ENCODE measurements around the gene EIF2B2. TPM values are rescaled to one million over a fixed set of nuclear protein-coding genes. Genes with fewer than 3 reads are reported as not detected.

EIF2B2 gene
- total and polyA plus RNA-seq, 2 of the 13 experiments (the other 11 are each of a cell fraction or from before 2014, with no cell fraction given), result 54.4 to 78.6 TPM

DNA sequence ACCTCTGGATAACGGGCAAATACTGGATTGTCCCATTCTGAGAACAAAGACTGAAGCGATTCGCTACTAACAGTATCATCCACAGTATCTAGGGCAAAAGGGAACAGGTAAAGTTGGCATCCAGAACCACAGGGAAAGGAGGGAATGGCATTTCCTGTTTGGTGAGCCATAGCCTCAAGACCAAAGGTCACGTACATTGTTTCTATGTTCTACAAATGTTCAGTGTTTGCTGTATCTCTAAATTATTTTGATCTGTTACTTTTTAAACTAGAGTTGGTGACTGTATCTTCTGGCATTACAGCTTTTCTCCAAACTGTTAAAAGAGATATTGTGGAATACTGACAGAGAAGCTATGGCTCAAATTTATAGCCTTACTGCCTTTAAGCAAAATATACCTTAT is 38.9 kb downstream of the EIF2B2 start:
- FAIRE-seq (peak; percentile 72), ATAC-seq (peak; percentile 97), DNase-seq (ENCODE audit: low spot score) (peak; percentile 84)
- H3K4me1 ChIP-seq (ENCODE audit: insufficient read depth, low read length), result peaks cover 59% of the 10 kb centered on the region
- no peaks in the 10 kb centered on the region for H4K20me1 ChIP-seq (ENCODE audit: insufficient read depth, low read length)
- no TSS peak for BruUV-seq (replicated peaks)
- peak overlapping the region; percentile 46 for H3K9ac ChIP-seq (ENCODE audit: insufficient read depth, low read depth, low read length)
- H3K4me3 ChIP-seq (replicated peaks in 1 of 3; ENCODE audit: insufficient read depth in 1 of 3, low read depth in 2 of 3, low read length in 3 of 3), result peak overlapping the region in 1 of 3 experiments; percentile 18; a peak in 2 of 6 replicates
- H3K27ac ChIP-seq (ENCODE audit: extremely low read length, insufficient read depth, low read length), result peak overlapping the region; percentile 80
- 20% methylated on average over 4 of the region's 4 CpGs for WGBS (ENCODE audit: low lambda C conversion rate)
- no peaks in the 10 kb centered on the region for H3K27me3 ChIP-seq (ENCODE audit: control insufficient read depth in 1 of 2, insufficient read depth in 2 of 2, low read length in 2 of 2)
- peaks cover 15% of the 10 kb centered on the region for H3K79me2 ChIP-seq (ENCODE audit: insufficient read depth, low read length)
- no peak overlapping the region for H2AFZ ChIP-seq (ENCODE audit: low read length)
- CTCF ChIA-PET (ENCODE audit: low intra/inter-chr PET ratio, low total read pairs), result no interaction called here
- H3K36me3 ChIP-seq (replicated peaks in 1 of 2; ENCODE audit: control insufficient read depth in 1 of 2, insufficient read depth in 2 of 2, low read length in 2 of 2), result peaks cover 7 to 13% of the 10 kb centered on the region in 2 experiments
- peak overlapping the region; percentile 54 for H3K4me2 ChIP-seq (ENCODE audit: low read depth, low read length)
- in situ Hi-C loops (cut with HindIII; ENCODE audit: extremely low pct_ligation_motif_present, low pct_unique_long_range_greater_than_20kb) (no loop called here), intact Hi-C loops (cut with micrococcal nuclease; ENCODE audit: unreplicated experiment) (no loop called here)
- POLR2A ChIA-PET, result interaction anchor here (0.8 to 3.3 kb wide), 6 partner anchors 10 to 90 kb away, joined by 3 to 13 read pairs (median 6); partner anchors contain the start of genes ACYP1, MLH3, NEK9 and ZC2HC1C
- no peaks in the 10 kb centered on the region for H3K9me3 ChIP-seq (ENCODE audit: low read length)
- TF ChIP-seq HIVEP1 (CRISPR knock-in tag; IDR thresholded peaks at IDR 0.05), result no peak
- TF ChIP-seq, protein P1, sequence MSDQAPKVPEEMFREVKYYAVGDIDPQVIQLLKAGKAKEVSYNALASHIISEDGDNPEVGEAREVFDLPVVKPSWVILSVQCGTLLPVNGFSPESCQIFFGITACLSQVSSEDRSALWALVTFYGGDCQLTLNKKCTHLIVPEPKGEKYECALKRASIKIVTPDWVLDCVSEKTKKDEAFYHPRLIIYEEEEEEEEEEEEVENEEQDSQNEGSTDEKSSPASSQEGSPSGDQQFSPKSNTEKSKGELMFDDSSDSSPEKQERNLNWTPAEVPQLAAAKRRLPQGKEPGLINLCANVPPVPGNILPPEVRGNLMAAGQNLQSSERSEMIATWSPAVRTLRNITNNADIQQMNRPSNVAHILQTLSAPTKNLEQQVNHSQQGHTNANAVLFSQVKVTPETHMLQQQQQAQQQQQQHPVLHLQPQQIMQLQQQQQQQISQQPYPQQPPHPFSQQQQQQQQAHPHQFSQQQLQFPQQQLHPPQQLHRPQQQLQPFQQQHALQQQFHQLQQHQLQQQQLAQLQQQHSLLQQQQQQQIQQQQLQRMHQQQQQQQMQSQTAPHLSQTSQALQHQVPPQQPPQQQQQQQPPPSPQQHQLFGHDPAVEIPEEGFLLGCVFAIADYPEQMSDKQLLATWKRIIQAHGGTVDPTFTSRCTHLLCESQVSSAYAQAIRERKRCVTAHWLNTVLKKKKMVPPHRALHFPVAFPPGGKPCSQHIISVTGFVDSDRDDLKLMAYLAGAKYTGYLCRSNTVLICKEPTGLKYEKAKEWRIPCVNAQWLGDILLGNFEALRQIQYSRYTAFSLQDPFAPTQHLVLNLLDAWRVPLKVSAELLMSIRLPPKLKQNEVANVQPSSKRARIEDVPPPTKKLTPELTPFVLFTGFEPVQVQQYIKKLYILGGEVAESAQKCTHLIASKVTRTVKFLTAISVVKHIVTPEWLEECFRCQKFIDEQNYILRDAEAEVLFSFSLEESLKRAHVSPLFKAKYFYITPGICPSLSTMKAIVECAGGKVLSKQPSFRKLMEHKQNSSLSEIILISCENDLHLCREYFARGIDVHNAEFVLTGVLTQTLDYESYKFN (CRISPR knock-in tag; conservative IDR thresholded peaks at IDR 0.05), result peak; percentile 88
- TF ChIP-seq ZNF331 (CRISPR knock-in tag; IDR thresholded peaks at IDR 0.05), result 0 out of 2 replicates have a peak, but pooled peaks have one; percentile 22
- TF ChIP-seq TEAD3 (CRISPR knock-in tag; optimal IDR thresholded peaks at IDR 0.05; ENCODE audit: borderline replicate concordance), result peak; percentile 91
- TF ChIP-seq ELF3 (CRISPR knock-in tag; IDR thresholded peaks at IDR 0.05), result peak; percentile 77; the same call in 1 of the 2 replicates
- peak; percentile 70 for TF ChIP-seq MED1 (CRISPR knock-in tag; IDR thresholded peaks at IDR 0.05)
- TF ChIP-seq HDAC2 (CRISPR knock-in tag; IDR thresholded peaks at IDR 0.05), result peak; percentile 52; the same call in 1 of the 2 replicates
- TF ChIP-seq HDAC1 (CRISPR knock-in tag; IDR thresholded peaks at IDR 0.05), result no peak
- peak; percentile 95 for TF ChIP-seq RXRB (CRISPR knock-in tag; IDR thresholded peaks at IDR 0.05; ENCODE audit: borderline replicate concordance)
- peak; percentile 27; the same call in 1 of the 2 replicates for TF ChIP-seq YEATS4 (CRISPR knock-in tag; IDR thresholded peaks at IDR 0.05; ENCODE audit: borderline replicate concordance)
- TF ChIP-seq, protein P2, sequence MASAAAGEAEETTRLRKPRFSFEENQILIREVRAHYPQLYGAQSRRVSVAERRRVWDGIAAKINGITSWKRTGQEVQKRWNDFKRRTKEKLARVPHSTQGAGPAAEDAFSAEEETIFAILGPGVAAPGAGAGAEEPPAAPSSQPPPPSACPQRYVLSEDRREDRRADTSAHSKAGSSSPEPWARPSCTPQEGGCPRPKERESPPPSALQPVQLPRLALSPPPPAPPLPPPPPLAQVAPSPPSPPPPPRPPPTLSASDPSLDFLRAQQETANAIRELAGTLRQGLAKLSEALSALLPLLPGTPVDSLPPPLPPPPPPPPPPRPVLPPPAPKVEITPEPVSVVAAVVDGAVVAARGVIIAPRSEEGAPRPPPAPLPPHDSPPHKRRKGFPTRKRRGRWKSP (CRISPR knock-in tag; IDR thresholded peaks at IDR 0.05), result no peak
- TF ChIP-seq ZNF12 (CRISPR knock-in tag; IDR thresholded peaks at IDR 0.05), result 0 out of 2 replicates have a peak, but pooled peaks have one; percentile 17
- 0 out of 2 replicates have a peak, but pooled peaks have one; percentile 29 for TF ChIP-seq KAT8 (CRISPR knock-in tag; IDR thresholded peaks at IDR 0.05)
- TF ChIP-seq, protein P3, sequence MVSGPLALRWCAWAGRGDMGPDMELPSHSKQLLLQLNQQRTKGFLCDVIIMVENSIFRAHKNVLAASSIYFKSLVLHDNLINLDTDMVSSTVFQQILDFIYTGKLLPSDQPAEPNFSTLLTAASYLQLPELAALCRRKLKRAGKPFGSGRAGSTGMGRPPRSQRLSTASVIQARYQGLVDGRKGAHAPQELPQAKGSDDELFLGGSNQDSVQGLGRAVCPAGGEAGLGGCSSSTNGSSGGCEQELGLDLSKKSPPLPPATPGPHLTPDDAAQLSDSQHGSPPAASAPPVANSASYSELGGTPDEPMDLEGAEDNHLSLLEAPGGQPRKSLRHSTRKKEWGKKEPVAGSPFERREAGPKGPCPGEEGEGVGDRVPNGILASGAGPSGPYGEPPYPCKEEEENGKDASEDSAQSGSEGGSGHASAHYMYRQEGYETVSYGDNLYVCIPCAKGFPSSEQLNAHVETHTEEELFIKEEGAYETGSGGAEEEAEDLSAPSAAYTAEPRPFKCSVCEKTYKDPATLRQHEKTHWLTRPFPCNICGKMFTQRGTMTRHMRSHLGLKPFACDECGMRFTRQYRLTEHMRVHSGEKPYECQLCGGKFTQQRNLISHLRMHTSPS (CRISPR knock-in tag; IDR thresholded peaks at IDR 0.05; ENCODE audit: low read depth), result peak; percentile 88
- 0 out of 2 replicates have a peak, but pooled peaks have one; percentile 52 for TF ChIP-seq ZNF34 (CRISPR knock-in tag; IDR thresholded peaks at IDR 0.05; ENCODE audit: borderline replicate concordance)
- TF ChIP-seq GABPB1 (CRISPR knock-in tag; IDR thresholded peaks at IDR 0.05), result peak; percentile 50; the same call in 1 of the 2 replicates
- no peak for TF ChIP-seq HOXD1 (CRISPR knock-in tag; IDR thresholded peaks at IDR 0.05)
- peak; percentile 72 for TF ChIP-seq GATAD2A (CRISPR knock-in tag; IDR thresholded peaks at IDR 0.05)
- 0 out of 2 replicates have a peak, but pooled peaks have one; percentile 7 for TF ChIP-seq ZNF121 (CRISPR knock-in tag; IDR thresholded peaks at IDR 0.05)

Data from HepG2 (cell line).